Stimulated activated CD8-positive, alpha-beta memory T cell treated with anti-CD3 and anti-CD28 coated beads, Interleukin-4, amount 100 ng/mL, for 1 hour (primary cell): Measurements from ENCODE around the gene TIMM50.
A peak's percentile ranks its signal among the peaks of the same experiment; 100 is the strongest.

ENCODE experiments used
- DNase-seq, 2 donors: peaks; one replicate each; pipeline ENCODE4 v3.0.0-alpha.2; 2020; ENCODE audit warnings: low read depth in 2 of 2, low spot score in 1 of 2

The TIMM50 gene

GRCh38 chr19:39498798-39499642, 18.4 kb downstream of the TIMM50 start, which contains the start of gene DLL3:
Gene DLL3, plus strand, starts transcription at chr19:39498947. Its CDS starts 28 bp downstream, at chr19:39498975.
- DNase-seq = no peak

- DNase-seq = no peak
Measured at GRCh38 chr19:39499932-39500331, 19.3 kb downstream of the TIMM50 start.

GRCh38 chr19:39500543-39500942, 19.9 kb downstream of the TIMM50 start:
- no peak for DNase-seq

- DNase-seq = no peak
Measured at GRCh38 chr19:39501340-39501739, 20.7 kb downstream of the TIMM50 start.

GRCh38 chr19:39502640-39503417, 22.2 kb downstream of the TIMM50 start:
- DNase-seq = peak in 1 of 2 donors; percentile 50

- DNase-seq = no peak
Measured at GRCh38 chr19:39506598-39506943, 25.9 kb downstream of the TIMM50 start.

- no peak for DNase-seq
Measured at GRCh38 chr19:39506944-39507714, 26.5 kb downstream of the TIMM50 start.

GRCh38 chr19:39507715-39508364, 27.2 kb downstream of the TIMM50 start:
- DNase-seq = no peak

- DNase-seq = no peak
Measured at GRCh38 chr19:39508629-39509028, 28.0 kb downstream of the TIMM50 start.

- DNase-seq = no peak
Measured at GRCh38 chr19:39509233-39509632, 28.6 kb downstream of the TIMM50 start.

- no peak for DNase-seq
Measured at GRCh38 chr19:39512988-39513387, 32.4 kb downstream of the TIMM50 start.

- DNase-seq = no peak
Measured at GRCh38 chr19:39514840-39515550, 34.4 kb downstream of the TIMM50 start, which contains the start of gene SELENOV. Gene SELENOV, plus strand, starts transcription at chr19:39515139. Its CDS starts 74 bp downstream, at chr19:39515213.

GRCh38 chr19:39515551-39516191, 35.0 kb downstream of the TIMM50 start:
- no peak for DNase-seq

GRCh38 chr19:39516270-39516669, 35.6 kb downstream of the TIMM50 start:
- no peak for DNase-seq

GRCh38 chr19:39517432-39517831, 36.8 kb downstream of the TIMM50 start:
- no peak for DNase-seq

GRCh38 chr19:39518458-39518857, 37.8 kb downstream of the TIMM50 start:
- DNase-seq = no peak

- no peak for DNase-seq
Measured at GRCh38 chr19:39518975-39519374, 38.3 kb downstream of the TIMM50 start.

- no peak for DNase-seq
Measured at GRCh38 chr19:39520541-39521484, 40.2 kb downstream of the TIMM50 start.

GRCh38 chr19:39524495-39524894, 43.9 kb downstream of the TIMM50 start:
- DNase-seq = no peak
